GM21390 (cell line): ENCODE data around the gene HABP2.

Experiments used
- ATAC-seq: cut with Tn5 transposase; IDR thresholded peaks from one replicate; pipeline ENCODE4 v1.9.1; 2021; ENCODE audit not compliant: unreplicated experiment

The HABP2 gene

DNA sequence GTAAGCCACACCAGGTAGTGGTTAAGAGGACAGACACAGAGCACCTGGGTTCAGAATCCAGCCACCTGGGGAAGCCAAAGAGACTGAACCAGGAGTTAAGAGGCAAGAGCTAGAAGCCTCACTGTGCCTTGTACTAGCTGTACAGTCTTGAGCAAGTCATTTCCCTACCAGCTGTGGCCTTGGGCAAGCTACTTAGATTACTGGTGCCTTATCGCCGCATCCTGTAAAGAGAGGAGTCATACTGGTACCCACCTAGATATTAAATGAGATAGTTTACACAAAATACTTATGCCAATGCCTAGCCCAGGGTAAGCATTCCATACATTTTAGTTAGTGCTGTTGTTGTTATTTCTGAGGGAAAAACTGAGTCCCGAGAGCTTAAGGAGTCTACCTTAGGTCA, 47.7 kb downstream of the HABP2 start:
- ATAC-seq = no peak

DNA sequence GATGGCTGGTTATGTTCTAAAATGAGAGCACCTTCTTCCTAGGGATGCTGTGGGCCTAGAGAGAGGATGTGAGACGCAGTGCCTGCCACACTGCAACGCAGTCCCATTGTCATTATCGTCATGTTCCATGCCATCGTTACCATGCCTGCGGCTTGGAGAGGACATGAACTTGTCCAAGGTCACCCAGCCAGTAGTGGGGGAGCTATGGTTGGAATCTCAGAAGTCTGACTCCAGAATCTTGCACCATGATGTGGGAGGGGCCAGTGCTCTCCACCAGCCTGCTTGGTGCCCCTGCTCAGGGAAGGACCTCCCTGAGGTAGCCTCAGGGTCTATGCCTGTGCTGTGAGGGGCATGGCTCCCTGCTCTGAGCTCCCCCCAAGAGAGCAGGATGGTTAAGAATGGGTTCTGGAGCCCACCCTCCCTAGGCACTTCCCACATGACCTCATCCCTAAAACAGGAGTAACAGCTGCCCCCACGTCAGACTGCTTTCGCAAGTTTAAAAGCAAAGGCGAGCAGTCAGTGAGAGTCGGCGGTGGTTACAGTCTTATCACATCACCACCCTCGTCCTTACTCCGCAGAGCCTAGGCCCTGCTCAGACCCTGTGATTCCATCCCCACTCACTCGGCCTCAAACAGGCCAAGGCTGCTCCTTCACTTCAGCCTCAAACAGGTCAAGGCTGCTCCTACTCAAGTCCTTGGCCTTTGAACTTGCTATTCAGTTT, 50.4 kb downstream of the HABP2 start:
- ATAC-seq = no peak

DNA sequence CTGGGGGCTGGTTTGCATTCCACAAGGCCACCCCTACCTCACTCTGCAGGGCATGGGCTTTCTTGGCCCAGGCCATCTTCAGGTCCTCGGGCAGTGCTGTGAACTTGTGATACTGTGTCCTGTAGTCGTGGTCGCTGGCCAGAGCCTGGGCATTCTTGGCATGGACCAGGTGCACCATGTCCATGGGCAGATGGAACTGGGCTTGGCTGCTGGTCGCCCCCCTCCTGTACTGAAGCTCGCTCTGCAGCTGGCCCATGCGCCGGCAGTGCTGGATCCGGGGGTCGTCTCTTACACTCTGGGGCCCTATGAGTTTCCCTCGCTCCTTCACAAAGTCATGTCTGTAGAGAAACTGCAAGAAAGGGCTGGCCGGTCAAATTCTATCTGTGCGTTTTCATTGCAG, 51.7 kb downstream of the HABP2 start:
- no peak for ATAC-seq

DNA sequence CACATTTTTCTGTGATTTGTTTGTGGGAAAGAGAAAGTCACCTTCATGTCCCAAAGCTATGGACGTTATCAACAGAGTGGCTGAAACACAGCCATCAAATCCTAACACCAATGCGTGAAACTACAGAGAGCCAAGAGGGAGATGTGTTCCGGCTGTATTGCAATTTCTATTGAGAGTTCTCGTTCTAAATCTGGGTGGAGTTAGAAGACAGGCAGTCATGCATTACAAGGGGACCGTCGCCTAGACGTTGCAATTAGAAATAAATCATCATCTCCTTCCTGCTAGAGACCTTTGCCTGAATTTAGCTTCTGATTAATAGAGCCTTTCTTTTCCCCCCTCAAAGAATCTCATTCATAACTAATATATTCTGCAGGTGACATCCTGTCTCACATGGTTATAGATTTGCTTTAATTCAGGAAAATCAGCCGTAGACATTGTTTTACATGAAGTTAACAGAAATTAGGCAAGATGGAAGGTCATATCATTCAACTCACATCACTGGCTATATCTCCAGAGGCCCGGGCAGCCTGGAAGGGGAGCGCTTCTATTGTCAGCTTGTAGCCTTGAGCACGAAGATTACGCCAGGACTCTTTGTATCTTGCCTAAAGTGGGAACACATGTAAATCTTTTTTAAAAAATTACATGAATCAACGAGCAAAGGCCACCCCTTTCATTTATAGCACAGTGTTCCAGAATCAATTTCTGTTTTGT, 52.6 kb downstream of the HABP2 start:
- no peak for ATAC-seq

DNA sequence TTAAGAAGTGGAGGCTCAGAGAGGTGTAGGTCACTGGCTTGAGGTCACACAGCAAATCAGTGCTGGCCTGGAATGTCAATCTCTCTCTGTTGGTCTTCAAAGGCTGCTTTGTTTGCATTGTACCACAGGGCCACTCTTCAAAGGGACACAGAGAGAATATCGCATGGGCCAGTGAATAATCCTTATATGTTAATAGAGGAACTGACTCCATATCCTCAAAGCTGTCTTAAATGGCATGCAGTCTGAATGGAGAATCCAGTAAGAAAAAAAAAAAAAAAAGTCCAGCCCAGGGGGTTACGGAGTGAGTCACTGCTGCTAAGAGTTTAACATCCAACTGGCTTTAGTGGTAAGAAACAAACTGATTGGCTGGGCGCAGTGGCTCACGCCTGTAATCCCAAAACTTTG, 56.9 kb downstream of the HABP2 start:
- ATAC-seq = no peak

DNA sequence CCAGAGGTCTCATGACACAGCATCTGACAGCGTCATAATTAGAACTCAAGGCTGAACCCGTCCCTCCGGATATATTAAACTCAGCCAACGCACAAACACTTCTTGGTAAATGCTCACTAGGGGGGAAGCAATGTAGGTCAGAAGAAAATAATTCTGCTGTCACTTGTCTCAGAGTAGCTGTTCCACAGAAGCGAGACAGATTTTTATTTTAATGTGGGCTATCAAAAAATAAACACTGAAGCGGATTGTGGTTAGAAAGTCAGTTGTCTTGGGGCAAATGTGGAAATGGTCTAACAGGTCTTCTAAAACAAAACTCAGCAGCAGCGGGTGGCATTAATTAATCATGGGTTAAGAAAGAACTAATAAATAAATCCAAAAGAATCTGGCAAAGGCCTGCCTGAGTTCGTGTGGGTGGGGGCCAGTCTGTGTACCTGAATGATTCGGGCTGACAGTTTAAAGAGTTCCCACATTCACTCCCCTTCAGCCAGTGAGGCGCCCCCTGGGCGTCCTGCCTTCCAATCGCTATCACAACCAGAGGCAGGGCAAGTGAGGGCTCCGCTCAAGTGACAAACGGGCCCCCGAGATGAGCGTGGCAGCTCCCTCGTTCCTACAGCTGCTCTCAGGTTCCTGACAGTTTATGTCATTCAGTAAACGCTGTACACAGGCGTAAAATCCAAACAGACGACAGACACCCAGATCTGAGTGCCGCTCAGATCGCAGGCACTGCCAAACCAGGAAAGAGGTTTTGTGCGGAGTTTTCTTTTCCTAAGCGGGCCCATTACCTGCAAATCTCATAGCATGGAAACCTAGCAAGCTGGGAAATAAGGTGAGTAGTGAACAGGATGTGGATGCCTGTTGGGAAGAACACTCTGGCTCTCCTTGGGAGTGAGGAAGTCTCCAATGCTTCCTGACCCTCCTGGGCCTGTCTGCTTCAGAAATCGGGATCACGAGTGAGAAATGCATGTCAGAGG, 58.1 kb downstream of the HABP2 start:
- ATAC-seq = no peak

DNA sequence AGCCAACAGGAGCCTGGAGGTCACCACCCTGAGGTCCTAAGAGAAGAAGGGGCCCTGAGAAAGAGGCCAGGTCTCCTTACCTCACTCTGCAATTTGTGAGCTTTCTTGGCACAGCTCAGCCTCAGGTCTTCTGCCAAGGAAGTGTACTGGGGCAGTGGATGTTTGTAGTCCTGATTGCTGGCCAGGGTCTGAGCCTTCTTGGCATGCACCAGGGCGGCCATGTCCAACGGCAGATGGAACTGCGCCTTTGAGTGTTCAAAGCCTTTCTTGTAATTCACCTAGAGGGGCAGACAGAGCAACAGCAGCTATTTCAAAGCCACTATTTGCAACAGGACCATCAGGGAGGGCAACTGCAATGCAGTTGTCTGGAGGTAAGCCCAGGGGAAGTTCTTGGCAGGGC, 59.3 kb downstream of the HABP2 start:
- ATAC-seq = no peak

DNA sequence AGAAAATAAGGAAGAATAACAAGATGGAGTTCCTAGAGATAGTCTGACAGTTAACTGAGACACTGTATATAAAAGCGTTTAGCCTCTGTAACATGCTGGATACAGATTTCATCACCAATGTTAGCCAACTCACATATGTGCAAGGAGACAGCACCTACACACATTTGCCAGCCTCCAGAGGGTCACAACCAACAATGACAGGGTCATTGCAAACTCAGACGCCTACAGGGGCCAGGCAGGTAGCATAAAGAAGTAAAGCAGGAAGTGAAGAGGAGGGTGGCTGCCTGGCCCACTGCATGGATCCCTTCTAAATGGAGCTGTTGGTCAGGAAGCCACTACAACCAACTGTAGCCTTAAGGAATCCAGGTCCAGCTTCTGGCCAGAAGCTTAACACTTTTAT, 60.6 kb downstream of the HABP2 start:
- ATAC-seq = no peak

DNA sequence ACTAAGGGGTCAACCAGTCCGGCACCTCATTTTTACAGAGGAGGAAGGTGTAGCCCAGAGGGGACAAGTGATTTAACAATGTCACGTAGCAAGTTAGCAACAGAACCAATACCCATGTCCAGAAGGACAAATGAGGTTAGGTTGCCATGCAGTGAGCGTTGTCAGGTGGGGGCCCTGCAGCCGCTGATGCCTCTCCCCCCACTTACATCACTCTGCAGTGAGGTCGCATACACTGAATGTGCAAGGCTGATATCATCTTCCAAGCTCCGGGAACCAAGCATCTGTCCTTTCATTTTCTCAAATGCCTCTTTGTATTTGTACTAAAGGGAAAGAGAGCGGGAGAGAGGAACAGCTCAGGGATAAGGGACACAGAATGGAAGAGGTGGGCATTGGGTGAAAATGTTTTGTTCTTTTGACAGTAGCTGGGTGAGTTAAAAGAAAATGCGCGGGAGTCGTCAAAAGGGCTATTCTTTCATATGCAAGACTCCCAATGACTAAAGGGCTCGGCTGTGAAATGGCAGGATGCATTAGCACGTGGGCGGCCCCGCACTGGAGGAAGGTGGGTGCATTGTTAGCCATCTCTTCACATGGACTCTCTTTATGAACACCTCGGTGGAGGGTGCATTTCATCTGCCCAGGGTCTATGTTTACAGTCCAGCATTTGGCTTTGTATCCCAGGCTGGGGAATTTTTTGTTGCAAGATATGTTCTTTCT, 61.3 kb downstream of the HABP2 start:
- no peak for ATAC-seq

DNA sequence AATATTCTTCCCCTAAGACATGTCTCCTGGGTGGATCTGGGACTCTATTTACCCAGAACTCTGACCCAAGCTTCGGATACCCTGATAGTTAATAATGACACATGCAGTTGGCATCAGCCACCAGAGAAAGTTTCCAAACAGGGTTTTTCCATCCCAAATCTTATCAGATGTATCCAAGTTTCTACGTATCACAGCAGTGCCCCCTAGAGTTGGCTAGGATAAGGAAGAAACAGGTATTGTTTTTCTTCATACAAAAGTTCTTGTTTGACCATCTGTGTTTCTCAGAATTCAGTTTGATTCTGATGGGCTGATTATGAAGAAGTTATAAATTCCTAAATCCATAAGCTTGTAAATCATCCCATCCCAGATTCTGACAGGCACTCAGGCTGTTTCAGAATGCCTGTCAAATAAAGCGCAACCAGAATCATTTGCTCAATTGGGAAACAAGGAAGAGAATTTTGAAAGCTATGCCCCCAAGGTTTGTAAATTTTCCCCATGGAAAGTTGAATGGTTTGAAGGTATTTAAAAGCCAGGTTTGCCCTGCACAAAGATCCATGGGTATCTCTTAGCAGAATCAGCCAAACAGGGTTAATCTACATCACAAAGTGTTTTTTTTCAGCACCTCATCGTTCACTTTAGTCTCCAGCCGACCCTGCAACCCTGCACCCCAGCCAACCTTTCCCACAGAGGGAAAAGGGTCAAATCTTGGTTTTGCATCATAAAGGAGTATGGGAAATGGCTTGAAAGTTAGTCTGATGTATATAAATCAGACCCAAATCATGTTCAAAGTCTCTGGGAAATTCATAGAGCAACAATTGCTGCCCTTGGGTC, 63.6 kb downstream of the HABP2 start:
- ATAC-seq = no peak

DNA sequence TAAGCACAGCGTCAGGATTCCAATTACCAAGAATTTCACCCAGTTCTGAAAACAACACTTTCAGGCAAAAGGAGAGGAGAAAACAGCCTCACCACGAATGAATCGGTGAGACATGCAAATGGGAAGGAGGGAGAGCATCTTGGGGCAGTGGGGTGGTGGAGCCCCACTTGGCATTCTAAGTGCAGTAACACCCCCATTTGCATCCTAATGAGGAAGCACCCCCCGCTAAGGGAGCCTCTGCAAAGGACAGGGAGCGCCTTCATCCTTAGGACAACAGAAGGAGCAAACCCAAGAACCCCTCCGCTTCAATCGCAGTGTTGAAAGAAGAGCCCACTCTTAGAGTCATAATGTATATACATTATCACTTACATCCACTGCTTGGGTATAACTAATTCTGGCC, 64.2 kb downstream of the HABP2 start:
- no peak for ATAC-seq

DNA sequence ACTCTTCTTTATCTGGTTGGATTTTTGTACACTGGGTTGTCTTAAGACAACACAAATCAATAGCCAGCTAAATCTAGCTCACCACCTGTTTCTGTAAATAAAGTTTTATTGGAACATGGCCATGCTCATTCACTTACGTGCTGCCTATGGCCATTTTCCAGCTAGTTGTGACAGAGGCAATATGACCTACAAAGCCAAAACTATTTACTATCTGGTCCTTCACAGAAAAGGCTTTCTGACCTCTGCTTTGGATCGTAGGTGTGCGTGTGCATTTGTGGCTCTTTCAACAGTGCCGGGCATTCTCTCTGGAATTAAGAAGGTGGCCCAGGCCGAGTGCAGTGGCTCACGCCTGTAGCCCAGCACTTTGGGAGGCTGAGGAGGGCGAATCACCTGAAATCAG, 65.5 kb downstream of the HABP2 start:
- no peak for ATAC-seq

DNA sequence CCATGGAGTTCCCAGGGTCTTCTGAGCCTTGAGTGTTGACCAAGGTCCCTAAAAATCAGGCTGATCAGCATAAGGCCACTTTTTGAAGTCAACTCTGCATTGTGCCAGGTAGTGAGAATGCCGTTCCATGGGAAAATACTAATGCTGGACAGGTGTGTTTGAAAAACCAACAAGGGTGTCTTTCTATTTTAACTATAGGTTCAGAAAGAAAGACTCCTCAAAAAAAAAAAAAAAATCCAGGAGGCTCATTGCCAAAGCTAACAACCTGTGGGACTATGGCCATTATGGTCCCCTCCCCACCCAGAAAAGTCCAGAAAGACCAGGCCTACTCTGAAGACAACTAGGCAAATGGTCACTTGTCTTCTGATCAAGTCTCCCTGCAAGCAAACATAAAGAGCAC, 66.5 kb downstream of the HABP2 start:
- ATAC-seq = no peak

DNA sequence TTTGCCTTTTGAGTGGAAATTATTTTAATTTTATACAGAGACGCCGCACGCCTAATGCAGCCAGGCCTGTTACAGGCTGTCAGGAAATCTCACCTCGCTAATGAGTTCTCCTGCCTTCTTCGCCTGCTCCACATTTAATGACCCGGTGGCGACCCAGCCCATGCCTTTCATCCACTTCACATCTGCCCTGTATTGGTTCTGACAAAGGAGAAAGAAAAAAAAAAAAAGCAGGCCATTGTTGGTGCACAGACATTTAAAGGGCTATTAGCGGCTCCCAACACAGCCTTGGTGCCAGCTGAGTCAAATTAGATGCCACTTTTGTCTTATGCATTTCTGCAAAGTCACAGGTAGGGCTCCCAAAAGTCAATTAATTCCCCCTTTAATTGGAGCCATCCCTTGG, 67.7 kb downstream of the HABP2 start:
- ATAC-seq = no peak

DNA sequence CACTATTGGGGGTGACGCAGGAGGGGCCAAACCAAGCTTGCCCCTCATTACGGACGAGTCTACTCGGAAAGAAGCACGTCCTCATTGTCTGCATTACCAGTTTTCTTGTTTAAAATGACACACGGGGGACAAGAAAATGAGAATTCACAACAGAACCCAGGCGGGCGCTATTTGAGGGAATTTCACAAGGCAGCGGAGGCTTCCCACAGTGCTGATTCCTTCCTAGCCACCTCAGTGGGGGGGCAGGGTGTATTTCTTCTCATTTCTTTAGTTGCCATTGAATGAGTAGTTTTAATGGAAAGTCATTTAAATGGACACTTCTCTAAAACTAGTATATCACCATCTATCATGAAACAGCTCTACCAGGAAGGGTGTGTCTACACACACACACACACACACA, 68.1 kb downstream of the HABP2 start:
- no peak for ATAC-seq

DNA sequence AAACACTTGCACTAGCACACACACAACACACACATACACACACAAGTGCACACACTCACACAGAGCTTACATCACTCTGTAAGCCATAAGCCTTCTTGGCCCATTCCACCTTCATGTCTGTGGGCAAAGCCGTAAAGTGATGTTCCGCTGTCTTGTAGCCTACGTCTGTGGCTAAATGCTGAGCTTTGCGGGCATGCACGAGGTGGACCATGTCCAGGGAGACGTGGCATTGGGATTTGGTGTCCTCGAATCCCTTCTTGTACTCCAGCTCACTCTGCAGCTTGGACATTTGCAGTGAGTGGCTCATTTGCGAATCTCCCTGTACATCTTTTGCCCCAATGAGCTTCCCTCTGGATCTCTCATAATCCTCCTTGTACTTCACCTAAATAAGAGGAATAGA, 68.9 kb downstream of the HABP2 start:
- ATAC-seq = no peak

DNA sequence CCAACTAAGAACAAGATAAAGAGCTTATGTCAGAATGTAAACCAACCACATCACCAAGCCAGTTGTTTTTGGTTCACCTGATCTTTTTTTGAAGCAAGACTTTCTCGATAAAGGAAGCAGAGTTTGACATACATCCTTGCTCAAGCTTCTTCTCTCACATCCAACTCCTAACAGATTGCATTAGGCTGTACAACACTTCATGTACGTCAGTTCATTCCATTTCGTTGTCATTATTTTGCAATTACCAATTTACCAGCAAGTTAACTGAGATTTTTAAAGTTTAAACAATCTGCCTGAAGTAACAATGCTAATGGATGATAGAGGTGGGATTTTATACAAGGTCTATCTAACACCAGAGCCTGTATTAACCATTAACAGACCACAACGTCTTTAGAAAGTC, 70.0 kb downstream of the HABP2 start:
- no peak for ATAC-seq

DNA sequence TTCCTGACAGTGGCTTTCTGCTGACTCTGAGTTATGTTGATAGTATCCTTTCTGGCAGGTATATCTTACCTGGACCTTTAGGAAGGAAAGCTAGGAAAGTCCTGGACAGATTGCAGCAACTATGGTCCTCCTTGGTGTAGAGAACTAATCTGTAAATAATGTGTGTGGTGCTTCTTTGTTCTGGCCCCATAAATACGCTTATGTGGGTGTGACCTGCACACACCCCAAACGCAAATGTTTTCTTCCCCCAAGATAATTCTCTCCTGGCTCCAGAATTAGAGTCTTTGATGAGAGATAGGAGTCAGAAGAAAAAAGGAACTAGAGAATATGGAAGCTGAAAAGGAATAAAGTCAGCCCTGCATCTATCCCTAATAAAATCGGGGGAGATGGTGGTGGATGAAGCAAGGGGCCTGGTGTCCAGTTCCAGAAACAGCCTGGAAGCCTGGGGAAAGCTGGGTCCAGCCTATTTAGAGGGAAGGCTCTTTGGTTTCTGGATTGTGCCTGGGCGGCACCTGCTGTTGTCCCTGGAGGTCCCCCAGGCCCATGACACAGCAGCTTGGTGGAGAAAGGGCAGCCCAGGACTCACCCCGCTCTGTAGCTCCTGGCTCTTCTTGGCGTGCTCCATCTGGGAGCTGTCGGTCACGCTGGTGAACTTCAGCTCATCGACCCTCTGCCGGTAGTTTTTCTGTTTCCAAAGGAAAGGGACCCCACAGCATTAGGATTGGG, 72.8 kb downstream of the HABP2 start:
- no peak for ATAC-seq

DNA sequence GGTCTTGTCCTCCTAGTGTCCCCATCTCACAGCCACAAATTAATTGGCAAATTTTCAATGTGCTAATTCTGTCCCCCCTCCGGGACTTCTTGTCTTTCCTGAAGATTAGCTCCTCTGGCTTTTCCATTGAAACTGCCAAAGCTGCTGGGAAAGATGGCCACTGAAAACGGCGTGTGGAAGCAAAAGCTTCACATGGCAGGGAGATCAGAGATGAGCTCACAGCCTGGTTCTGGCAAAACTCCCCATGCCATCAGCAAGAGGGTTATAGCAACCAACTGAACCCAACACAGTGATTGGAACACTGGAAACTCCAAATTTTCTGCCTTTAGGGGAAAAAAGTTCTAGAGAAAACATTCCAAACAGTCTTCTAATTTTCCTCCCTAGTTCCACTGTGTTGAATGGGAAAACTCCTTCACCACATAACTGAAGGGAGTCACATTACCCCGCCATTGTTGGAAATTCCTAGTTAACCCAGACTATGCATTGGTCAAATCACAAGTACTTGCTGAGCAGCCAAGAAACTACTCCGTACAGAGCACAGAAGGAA, 74.0 kb downstream of the HABP2 start:
- no peak for ATAC-seq
